Tongue (tissue), 2 donors: ENCODE measurements around the gene ADSS1. TPM values are rescaled to one million over a fixed set of nuclear protein-coding genes. Genes with fewer than 3 reads are reported as not detected.
A peak's percentile ranks its signal among the peaks of the same experiment; 100 is the strongest.
"Not testable (repeated sequence)": the region's sequence is repeated elsewhere in the genome, so short reads cannot be mapped to it uniquely, and the experiment has no call there.

Experiments used
- DNase-seq: peaks from one replicate; pipeline ENCODE4 v3.0.0-alpha.2; 2015
- total RNA-seq: library from RNA; depleted of rRNA; stranded (reverse); fragments of >200 nt; gene quantifications from one replicate; pipeline ENCODE4 v1.2.3, GENCODE V29; 2014

Gene ADSS1
- total RNA-seq, 1 donor from 2014 or later, result 98.8 TPM

- no peak for DNase-seq
Observed at GRCh38 chr14:104734601-104734990, 10.6 kb downstream of the ADSS1 start.

- no peak for DNase-seq
Observed at GRCh38 chr14:104734991-104735779, 11.2 kb downstream of the ADSS1 start.

- DNase-seq, result peak; percentile 68
Observed at GRCh38 chr14:104735830-104736642, 12.0 kb downstream of the ADSS1 start.

GRCh38 chr14:104738375-104739019 lies 14.5 kb downstream of the ADSS1 start:
- no peak for DNase-seq

GRCh38 chr14:104739026-104739425 lies 15.0 kb downstream of the ADSS1 start:
- no peak for DNase-seq

GRCh38 chr14:104739546-104740516 lies 15.8 kb downstream of the ADSS1 start:
- DNase-seq, result no peak

GRCh38 chr14:104741108-104741802 lies 17.2 kb downstream of the ADSS1 start:
- no peak for DNase-seq

- no peak for DNase-seq
Observed at GRCh38 chr14:104741803-104742251, 17.8 kb downstream of the ADSS1 start.

GRCh38 chr14:104742586-104743455 lies 18.8 kb downstream of the ADSS1 start:
- DNase-seq, result no peak

GRCh38 chr14:104743461-104744380 lies 19.7 kb downstream of the ADSS1 start:
- no peak for DNase-seq

GRCh38 chr14:104744484-104744883 lies 20.5 kb downstream of the ADSS1 start:
- no peak for DNase-seq

GRCh38 chr14:104745431-104745830 lies 21.4 kb downstream of the ADSS1 start:
- no peak for DNase-seq

- no peak for DNase-seq
Observed at GRCh38 chr14:104746071-104746545, 22.1 kb downstream of the ADSS1 start.

GRCh38 chr14:104746934-104747481 lies 23.0 kb downstream of the ADSS1 start:
- peak; percentile 79 for DNase-seq

- DNase-seq, result no peak
Observed at GRCh38 chr14:104747876-104748275, 23.8 kb downstream of the ADSS1 start.

- DNase-seq, result peak; percentile 80
Observed at GRCh38 chr14:104749111-104749649, 25.2 kb downstream of the ADSS1 start.

- DNase-seq, result peak; percentile 55
Observed at GRCh38 chr14:104750056-104750752, 26.2 kb downstream of the ADSS1 start.

GRCh38 chr14:104750753-104751057 lies 26.7 kb downstream of the ADSS1 start:
- not testable (repeated sequence) for DNase-seq
